ENCODE data around the gene DAAM1. TPM values are rescaled to one million over a fixed set of nuclear protein-coding genes. Genes with fewer than 3 reads are reported as not detected.

The DAAM1 gene
- total RNA-seq, 1 experiment from 2014 or later: 11.5 TPM

GRCh38 chr14:59225281-59225680 is 36.8 kb downstream of the DAAM1 start:
- TF ChIP-seq CTCF (conservative IDR thresholded peaks at IDR 0.05; ENCODE audit: low read depth, low read length) (no peak), EZH2 (IDR thresholded peaks at IDR 0.05; ENCODE audit: borderline replicate concordance, low read depth, low read length, poor library complexity, severe bottlenecking) (no peak)
- H3K9me3 ChIP-seq (ENCODE audit: low read depth, low read length, poor library complexity, severe bottlenecking): no peaks in the 10 kb centered on the region
- intact Hi-C loops (cut with micrococcal nuclease; ENCODE audit: unreplicated experiment): no loop called here
- H3K27ac ChIP-seq (ENCODE audit: low read depth, low read length, poor library complexity, severe bottlenecking): no peak overlapping the region
- ChIA-PET CTCF (no interaction called here), POLR2A (ENCODE audit: low non-redundant PET) (no interaction called here)
- DNase-seq (ENCODE audit: low spot score): no peak
- H3K4me1 ChIP-seq (ENCODE audit: insufficient read depth, low read length, poor library complexity, severe bottlenecking): no peaks in the 10 kb centered on the region
- H3K4me3 ChIP-seq (ENCODE audit: low read depth, low read length, poor library complexity, severe bottlenecking): no peak overlapping the region
- BruUV-seq (replicated peaks): no TSS peak
- H3K27me3 ChIP-seq (replicated peaks; ENCODE audit: insufficient read depth, low read depth, low read length, poor library complexity): no peaks in the 10 kb centered on the region
- no peaks in the 10 kb centered on the region for H3K36me3 ChIP-seq (ENCODE audit: insufficient read depth, low read length, poor library complexity, severe bottlenecking)

DNA sequence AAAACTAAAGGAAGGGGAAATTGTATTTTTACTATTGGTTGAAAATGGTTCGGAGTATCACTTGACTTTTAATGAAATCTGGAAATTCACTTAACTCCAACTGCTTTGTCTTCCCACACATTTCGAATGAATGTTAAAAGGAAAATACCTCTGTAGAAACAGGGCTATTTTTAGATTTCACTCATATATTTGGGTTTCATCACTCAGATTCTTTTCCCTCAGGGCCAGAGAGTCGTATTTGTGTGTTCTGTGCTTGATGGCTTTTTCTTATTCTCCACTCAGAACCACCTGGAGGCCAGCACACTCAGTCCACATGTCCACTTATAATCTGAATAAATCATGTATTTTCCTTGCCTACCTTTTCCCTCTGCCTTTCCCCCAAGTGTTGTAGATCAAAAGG is 40.0 kb downstream of the DAAM1 start:
- no TSS peak for BruUV-seq (replicated peaks)
- DNase-seq (ENCODE audit: low spot score): no peak
- POLR2A ChIA-PET (ENCODE audit: low non-redundant PET): no interaction called here

DNA sequence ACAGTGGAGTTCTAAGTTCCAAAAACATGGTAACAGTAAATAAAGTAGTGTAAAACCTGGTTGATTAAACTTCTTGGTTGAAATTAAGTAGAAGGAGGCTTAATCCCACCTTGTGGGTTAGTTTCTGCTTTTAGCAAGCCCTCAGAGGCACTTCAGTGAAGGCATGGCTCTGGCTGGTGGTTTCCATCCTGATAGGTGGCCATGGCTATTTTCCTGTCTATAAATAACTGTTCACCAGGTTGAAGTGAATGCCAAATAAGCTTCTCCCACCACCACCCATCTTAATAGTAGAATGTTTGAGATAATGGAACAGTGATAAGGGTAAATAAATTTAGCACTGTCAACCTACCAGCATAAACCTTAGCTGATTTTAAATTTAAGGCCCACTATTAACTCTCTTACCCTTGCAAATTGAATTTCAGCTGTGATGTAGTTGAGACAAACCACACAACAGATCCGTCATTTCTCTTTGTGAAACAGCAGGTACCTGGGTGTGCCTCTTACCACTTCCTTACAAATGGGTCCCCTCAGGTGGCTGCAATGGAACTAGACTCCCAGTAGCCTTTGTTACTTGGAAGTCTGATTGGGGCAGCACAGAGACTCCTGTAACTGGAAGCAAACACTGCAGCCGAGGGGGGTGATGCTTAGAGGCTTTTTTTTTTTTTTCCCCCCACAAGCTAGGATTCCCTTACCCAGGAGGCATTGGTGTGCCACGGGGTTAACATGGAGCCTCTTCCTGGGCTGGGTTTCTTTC is 41.4 kb downstream of the DAAM1 start:
- no peak for DNase-seq (ENCODE audit: low spot score)
- BruUV-seq (replicated peaks): no TSS peak
- Histone ChIP-seq H3K36me3 (ENCODE audit: insufficient read depth, low read length, poor library complexity, severe bottlenecking) (no peaks in the 10 kb centered on the region), H3K9me3 (ENCODE audit: low read depth, low read length, poor library complexity, severe bottlenecking) (no peaks in the 10 kb centered on the region), H3K4me1 (ENCODE audit: insufficient read depth, low read length, poor library complexity, severe bottlenecking) (no peaks in the 10 kb centered on the region), H3K27me3 (replicated peaks; ENCODE audit: insufficient read depth, low read depth, low read length, poor library complexity) (no peaks in the 10 kb centered on the region), H3K27ac (ENCODE audit: low read depth, low read length, poor library complexity, severe bottlenecking) (no peak overlapping the region), H3K4me3 (ENCODE audit: low read depth, low read length, poor library complexity, severe bottlenecking) (no peak overlapping the region)
- TF ChIP-seq EZH2 (IDR thresholded peaks at IDR 0.05; ENCODE audit: borderline replicate concordance, low read depth, low read length, poor library complexity, severe bottlenecking): no peak
- TF ChIP-seq CTCF (conservative IDR thresholded peaks at IDR 0.05; ENCODE audit: low read depth, low read length): no peak
- intact Hi-C loops (cut with micrococcal nuclease; ENCODE audit: unreplicated experiment): no loop called here
- ChIA-PET CTCF (no interaction called here), POLR2A (ENCODE audit: low non-redundant PET) (no interaction called here)

More for the DNA sequence above, 40.0 kb downstream of the DAAM1 start:
- intact Hi-C loops (cut with micrococcal nuclease; ENCODE audit: unreplicated experiment): no loop called here
- H3K4me3 ChIP-seq (ENCODE audit: low read depth, low read length, poor library complexity, severe bottlenecking): no peak overlapping the region
- H3K27me3 ChIP-seq (replicated peaks; ENCODE audit: insufficient read depth, low read depth, low read length, poor library complexity): no peaks in the 10 kb centered on the region
- H3K4me1 ChIP-seq (ENCODE audit: insufficient read depth, low read length, poor library complexity, severe bottlenecking): no peaks in the 10 kb centered on the region
- no peak overlapping the region for H3K27ac ChIP-seq (ENCODE audit: low read depth, low read length, poor library complexity, severe bottlenecking)
- CTCF ChIA-PET: no interaction called here
- TF ChIP-seq EZH2 (IDR thresholded peaks at IDR 0.05; ENCODE audit: borderline replicate concordance, low read depth, low read length, poor library complexity, severe bottlenecking) (no peak), CTCF (conservative IDR thresholded peaks at IDR 0.05; ENCODE audit: low read depth, low read length) (no peak)
- no peaks in the 10 kb centered on the region for H3K9me3 ChIP-seq (ENCODE audit: low read depth, low read length, poor library complexity, severe bottlenecking)
- no peaks in the 10 kb centered on the region for H3K36me3 ChIP-seq (ENCODE audit: insufficient read depth, low read length, poor library complexity, severe bottlenecking)
